ENCODE data around the gene ST3GAL6.

DNA sequence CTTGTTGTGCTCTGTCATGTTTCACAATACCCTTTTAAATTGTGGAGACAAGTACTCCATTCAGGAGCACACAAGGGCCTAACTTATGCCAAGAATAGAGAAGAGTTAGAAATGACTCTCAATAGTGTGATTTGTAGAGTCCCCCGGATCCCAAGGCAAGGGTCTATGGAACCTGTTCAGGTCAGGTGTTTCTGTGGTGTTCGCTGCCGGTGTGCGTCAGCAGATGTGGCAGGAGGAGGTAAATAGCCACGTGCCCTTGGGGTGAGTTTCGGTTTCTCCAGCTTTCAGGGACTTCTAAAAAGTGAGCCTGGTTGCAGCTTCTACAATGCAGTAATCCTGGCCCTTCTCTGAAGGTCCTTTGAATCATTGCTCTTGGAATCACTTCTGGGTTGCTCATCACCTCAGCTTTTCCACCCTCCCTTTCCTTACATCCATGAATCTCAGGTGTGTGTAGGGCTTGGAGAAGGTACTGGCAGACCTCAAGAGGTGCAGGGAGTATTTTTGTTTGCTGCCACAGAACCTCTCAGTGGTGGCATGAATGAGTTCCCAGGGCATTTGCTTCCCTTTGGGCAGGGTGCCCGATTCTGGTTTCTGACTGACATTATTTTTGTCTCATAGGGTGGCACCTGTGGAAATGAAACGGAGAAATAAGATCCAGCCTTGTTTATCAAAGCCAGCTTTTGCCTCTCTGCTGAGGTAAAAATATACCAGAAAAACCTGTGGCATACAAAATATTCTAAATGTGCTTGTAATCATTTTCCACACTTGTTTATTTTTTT, 7.3 kb downstream of the ST3GAL6 start:
- no peak for TF ChIP-seq SMC3 (conservative IDR thresholded peaks at IDR 0.05; ENCODE audit: poor library complexity)
- TF ChIP-seq EZH2 (IDR thresholded peaks at IDR 0.05; ENCODE audit: borderline replicate concordance, insufficient read depth, low read length, poor library complexity, severe bottlenecking) = no peak
- TF ChIP-seq EP300 (conservative IDR thresholded peaks at IDR 0.05; ENCODE audit: poor library complexity, severe bottlenecking) = no peak
- no peak for TF ChIP-seq TAF1 (IDR thresholded peaks at IDR 0.05; ENCODE audit: low read depth)
- no peak for TF ChIP-seq RAD21 (conservative IDR thresholded peaks at IDR 0.05)
- TF ChIP-seq, protein P1, sequence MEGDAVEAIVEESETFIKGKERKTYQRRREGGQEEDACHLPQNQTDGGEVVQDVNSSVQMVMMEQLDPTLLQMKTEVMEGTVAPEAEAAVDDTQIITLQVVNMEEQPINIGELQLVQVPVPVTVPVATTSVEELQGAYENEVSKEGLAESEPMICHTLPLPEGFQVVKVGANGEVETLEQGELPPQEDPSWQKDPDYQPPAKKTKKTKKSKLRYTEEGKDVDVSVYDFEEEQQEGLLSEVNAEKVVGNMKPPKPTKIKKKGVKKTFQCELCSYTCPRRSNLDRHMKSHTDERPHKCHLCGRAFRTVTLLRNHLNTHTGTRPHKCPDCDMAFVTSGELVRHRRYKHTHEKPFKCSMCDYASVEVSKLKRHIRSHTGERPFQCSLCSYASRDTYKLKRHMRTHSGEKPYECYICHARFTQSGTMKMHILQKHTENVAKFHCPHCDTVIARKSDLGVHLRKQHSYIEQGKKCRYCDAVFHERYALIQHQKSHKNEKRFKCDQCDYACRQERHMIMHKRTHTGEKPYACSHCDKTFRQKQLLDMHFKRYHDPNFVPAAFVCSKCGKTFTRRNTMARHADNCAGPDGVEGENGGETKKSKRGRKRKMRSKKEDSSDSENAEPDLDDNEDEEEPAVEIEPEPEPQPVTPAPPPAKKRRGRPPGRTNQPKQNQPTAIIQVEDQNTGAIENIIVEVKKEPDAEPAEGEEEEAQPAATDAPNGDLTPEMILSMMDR (IDR thresholded peaks at IDR 0.05; ENCODE audit: poor library complexity, severe bottlenecking) = no peak
- TF ChIP-seq, protein P2, sequence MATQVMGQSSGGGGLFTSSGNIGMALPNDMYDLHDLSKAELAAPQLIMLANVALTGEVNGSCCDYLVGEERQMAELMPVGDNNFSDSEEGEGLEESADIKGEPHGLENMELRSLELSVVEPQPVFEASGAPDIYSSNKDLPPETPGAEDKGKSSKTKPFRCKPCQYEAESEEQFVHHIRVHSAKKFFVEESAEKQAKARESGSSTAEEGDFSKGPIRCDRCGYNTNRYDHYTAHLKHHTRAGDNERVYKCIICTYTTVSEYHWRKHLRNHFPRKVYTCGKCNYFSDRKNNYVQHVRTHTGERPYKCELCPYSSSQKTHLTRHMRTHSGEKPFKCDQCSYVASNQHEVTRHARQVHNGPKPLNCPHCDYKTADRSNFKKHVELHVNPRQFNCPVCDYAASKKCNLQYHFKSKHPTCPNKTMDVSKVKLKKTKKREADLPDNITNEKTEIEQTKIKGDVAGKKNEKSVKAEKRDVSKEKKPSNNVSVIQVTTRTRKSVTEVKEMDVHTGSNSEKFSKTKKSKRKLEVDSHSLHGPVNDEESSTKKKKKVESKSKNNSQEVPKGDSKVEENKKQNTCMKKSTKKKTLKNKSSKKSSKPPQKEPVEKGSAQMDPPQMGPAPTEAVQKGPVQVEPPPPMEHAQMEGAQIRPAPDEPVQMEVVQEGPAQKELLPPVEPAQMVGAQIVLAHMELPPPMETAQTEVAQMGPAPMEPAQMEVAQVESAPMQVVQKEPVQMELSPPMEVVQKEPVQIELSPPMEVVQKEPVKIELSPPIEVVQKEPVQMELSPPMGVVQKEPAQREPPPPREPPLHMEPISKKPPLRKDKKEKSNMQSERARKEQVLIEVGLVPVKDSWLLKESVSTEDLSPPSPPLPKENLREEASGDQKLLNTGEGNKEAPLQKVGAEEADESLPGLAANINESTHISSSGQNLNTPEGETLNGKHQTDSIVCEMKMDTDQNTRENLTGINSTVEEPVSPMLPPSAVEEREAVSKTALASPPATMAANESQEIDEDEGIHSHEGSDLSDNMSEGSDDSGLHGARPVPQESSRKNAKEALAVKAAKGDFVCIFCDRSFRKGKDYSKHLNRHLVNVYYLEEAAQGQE (IDR thresholded peaks at IDR 0.05; ENCODE audit: borderline replicate concordance) = no peak
- TF ChIP-seq POLR2AphosphoS5 (IDR thresholded peaks at IDR 0.05) = no peak
